ENCODE results near the gene STPG3. TPM values are rescaled to one million over a fixed set of nuclear protein-coding genes. Genes with fewer than 3 reads are reported as not detected.
A peak's percentile ranks its signal among the peaks of the same experiment; 100 is the strongest.

STPG3 gene
- total RNA-seq, 4 donors from 2014 or later: not detected

- DNase-seq: no peak
- peaks cover 0 to 66% (median 0%) of the 10 kb centered on the region in 4 donors for H3K27me3 ChIP-seq
- TF ChIP-seq POLR2A (IDR thresholded peaks at IDR 0.05): no peak
- H3K4me3 ChIP-seq: no peak overlapping the region
- no peaks in the 10 kb centered on the region for H3K9me3 ChIP-seq
- WGBS, 2 donors: no CpG with 5 or more reads among the region's 29 CpGs
- intact Hi-C loops (cut with DNase I): loop anchor here (5.0 kb wide), 1 partner anchor 111 kb away; no protein-coding TSS in a partner anchor
- H3K4me1 ChIP-seq: peaks cover 26 to 50% (median 31%) of the 10 kb centered on the region in 3 donors
- no peaks in the 10 kb centered on the region for H3K36me3 ChIP-seq
- peak overlapping the region in 2 of 4 donors; percentile 92 to 97 for H3K27ac ChIP-seq
Observed at GRCh38 chr9:137228506-137228967, 22.5 kb upstream of the STPG3 start.

- no peak for TF ChIP-seq POLR2A (IDR thresholded peaks at IDR 0.05)
- TF ChIP-seq, protein P1, sequence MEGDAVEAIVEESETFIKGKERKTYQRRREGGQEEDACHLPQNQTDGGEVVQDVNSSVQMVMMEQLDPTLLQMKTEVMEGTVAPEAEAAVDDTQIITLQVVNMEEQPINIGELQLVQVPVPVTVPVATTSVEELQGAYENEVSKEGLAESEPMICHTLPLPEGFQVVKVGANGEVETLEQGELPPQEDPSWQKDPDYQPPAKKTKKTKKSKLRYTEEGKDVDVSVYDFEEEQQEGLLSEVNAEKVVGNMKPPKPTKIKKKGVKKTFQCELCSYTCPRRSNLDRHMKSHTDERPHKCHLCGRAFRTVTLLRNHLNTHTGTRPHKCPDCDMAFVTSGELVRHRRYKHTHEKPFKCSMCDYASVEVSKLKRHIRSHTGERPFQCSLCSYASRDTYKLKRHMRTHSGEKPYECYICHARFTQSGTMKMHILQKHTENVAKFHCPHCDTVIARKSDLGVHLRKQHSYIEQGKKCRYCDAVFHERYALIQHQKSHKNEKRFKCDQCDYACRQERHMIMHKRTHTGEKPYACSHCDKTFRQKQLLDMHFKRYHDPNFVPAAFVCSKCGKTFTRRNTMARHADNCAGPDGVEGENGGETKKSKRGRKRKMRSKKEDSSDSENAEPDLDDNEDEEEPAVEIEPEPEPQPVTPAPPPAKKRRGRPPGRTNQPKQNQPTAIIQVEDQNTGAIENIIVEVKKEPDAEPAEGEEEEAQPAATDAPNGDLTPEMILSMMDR (IDR thresholded peaks at IDR 0.05): no peak
- Histone ChIP-seq H3K27me3 (peaks cover 0 to 72% (median 0%) of the 10 kb centered on the region in 4 donors), H3K9me3 (no peaks in the 10 kb centered on the region), H3K27ac (peak overlapping the region in 1 of 4 donors; percentile 97), H3K36me3 (no peaks in the 10 kb centered on the region), H3K4me1 (peaks cover 21 to 43% (median 25%) of the 10 kb centered on the region in 3 donors), H3K4me3 (no peak overlapping the region)
- intact Hi-C loops (cut with DNase I): loop anchor here (5.0 kb wide), 1 partner anchor 112 kb away; no protein-coding TSS in a partner anchor
- DNase-seq: no peak
- WGBS, 2 donors: 40 to 81% methylated on average over 1 to 10 of the region's 27 CpGs
Observed at GRCh38 chr9:137228968-137229896, 21.9 kb upstream of the STPG3 start.

GRCh38 chr9:137229903-137230704, 21.0 kb upstream of the STPG3 start:
- Histone ChIP-seq H3K27me3 (peaks cover 0 to 81% (median 0%) of the 10 kb centered on the region in 4 donors), H3K4me3 (no peak overlapping the region), H3K4me1 (peaks cover 14 to 34% (median 19%) of the 10 kb centered on the region in 3 donors), H3K36me3 (no peaks in the 10 kb centered on the region), H3K27ac (no peak overlapping the region), H3K9me3 (no peaks in the 10 kb centered on the region)
- 44% methylated on average over 4 of the region's 31 CpGs; no CpG with 5 or more reads in 1 of the 2 donors for WGBS, 2 donors
- DNase-seq: no peak
- intact Hi-C loops (cut with DNase I): loop anchor here (5.0 to 10.0 kb wide), 2 partner anchors 45 to 113 kb away; partner anchors contain the start of genes ANAPC2 and SSNA1
- TF ChIP-seq POLR2A (IDR thresholded peaks at IDR 0.05): no peak
- TF ChIP-seq, protein P1 (IDR thresholded peaks at IDR 0.05): no peak

DNA sequence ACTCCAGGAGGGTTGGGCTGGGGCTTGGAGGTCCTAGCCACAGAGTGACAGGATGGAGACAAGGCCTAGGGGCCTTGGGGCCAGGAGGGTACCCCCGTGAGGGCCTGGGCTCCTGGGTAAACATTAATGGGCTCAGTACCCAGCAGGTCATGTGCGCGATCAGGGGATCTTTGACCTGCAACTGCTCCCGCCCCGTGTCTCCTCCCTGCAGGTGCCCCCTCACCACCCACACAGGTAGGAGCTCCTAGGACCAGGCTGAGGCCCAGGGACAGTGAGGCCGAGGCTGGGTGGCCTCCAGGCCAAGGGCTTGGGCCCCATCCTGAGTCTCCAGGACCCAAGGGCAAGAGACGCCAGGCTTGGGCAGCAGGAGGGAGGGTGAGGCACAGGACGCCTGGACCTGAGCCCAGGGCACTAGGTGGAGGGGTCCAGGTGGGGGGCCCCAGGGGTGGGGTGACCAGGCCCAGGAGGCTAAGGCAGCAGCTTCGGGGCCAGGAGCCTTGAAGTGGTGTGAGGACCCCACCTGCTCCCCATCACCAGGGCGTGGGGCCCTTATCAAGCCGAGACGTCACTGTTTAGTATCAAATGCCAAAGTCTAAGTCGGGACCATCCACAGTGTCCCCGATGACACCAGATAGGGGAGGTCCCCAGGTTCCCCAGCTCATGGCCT, 20.2 kb upstream of the STPG3 start, which contains the start of gene SLC34A3:
TSS of gene SLC34A3 (plus strand) at position 197 of the 667 bp plus-strand sequence. CDS start 802 bp downstream, outside the sequence.
- Histone ChIP-seq H3K27me3 (peaks cover 0 to 89% (median 0%) of the 10 kb centered on the region in 4 donors), H3K36me3 (no peaks in the 10 kb centered on the region), H3K9me3 (no peaks in the 10 kb centered on the region), H3K4me1 (peaks cover 15 to 32% (median 19%) of the 10 kb centered on the region in 3 donors), H3K27ac (no peak within 1 kb of the TSS), H3K4me3 (no peak within 1 kb of the TSS)
- intact Hi-C loops (cut with DNase I): loop anchor here (10.0 kb wide), 1 partner anchor 46 kb away; the partner anchor contains the start of genes ANAPC2 and SSNA1
- WGBS, 2 donors: 90% methylated on average over 2 of the region's 14 CpGs; no CpG with 5 or more reads in 1 of the 2 donors
- DNase-seq: no peak
- TF ChIP-seq, protein P1 (IDR thresholded peaks at IDR 0.05): no peak
- TF ChIP-seq POLR2A (IDR thresholded peaks at IDR 0.05): no peak
